Liver (tissue), 9 donors: Measurements from ENCODE around the gene ITGA2. TPM values are rescaled to one million over a fixed set of nuclear protein-coding genes. Genes with fewer than 3 reads are reported as not detected.

Experiments
- DNase-seq: peaks from one replicate; pipeline ENCODE4 v3.0.0-alpha.2; 2017; ENCODE audit warnings: low spot score
- H3K27ac ChIP-seq, 2 donors: one replicate each; pipeline ENCODE4 v1.7.0; 2013; ENCODE audit warnings: inconsistent platforms in 2 of 2, low read length in 2 of 2, control low read depth in 1 of 2, low read depth in 1 of 2, mild to moderate bottlenecking in 1 of 2
- H3K27me3 ChIP-seq, 4 donors: one replicate each; pipeline versions ENCODE4 v1.6.1 to v1.7.0; 2013; ENCODE audit warnings: low read length in 3 of 4, inconsistent platforms in 1 of 4, mild to moderate bottlenecking in 1 of 4, moderate library complexity in 1 of 4; ENCODE audit not compliant: control insufficient read depth in 4 of 4, insufficient read depth in 4 of 4
- H3K36me3 ChIP-seq, 4 donors: one replicate each; pipeline versions ENCODE4 v1.6.1 to v1.7.0; 2013; ENCODE audit warnings: low read length in 3 of 4, mild to moderate bottlenecking in 3 of 4, low read depth in 1 of 4, moderate library complexity in 1 of 4; ENCODE audit not compliant: control insufficient read depth in 4 of 4, insufficient read depth in 3 of 4
- H3K4me1 ChIP-seq, 4 donors: one replicate each; pipeline versions ENCODE4 v1.6.1 to v1.7.0; 2013; ENCODE audit warnings: low read length in 3 of 4, mild to moderate bottlenecking in 3 of 4, moderate library complexity in 1 of 4; ENCODE audit not compliant: control insufficient read depth in 4 of 4, insufficient read depth in 4 of 4
- H3K4me3 ChIP-seq, 3 donors: one replicate each; pipeline versions ENCODE4 v1.6.1 to v1.7.0; 2013; ENCODE audit warnings: low read length in 3 of 3, control low read depth in 1 of 3, low read depth in 1 of 3, mild to moderate bottlenecking in 1 of 3
- H3K9ac ChIP-seq, 2 donors: one replicate each; pipeline ENCODE4 v1.7.0; 2013; ENCODE audit warnings: low read length in 2 of 2, mild to moderate bottlenecking in 2 of 2, moderate library complexity in 2 of 2, control low read depth in 1 of 2, low read depth in 1 of 2
- H3K9me3 ChIP-seq, 4 donors: one replicate each; pipeline versions ENCODE4 v1.6.1 to v1.7.0; 2013; ENCODE audit warnings: low read length in 3 of 4; ENCODE audit not compliant: control insufficient read depth in 4 of 4
- ATF3 ChIP-seq: IDR thresholded peaks from 2 replicates; pipeline ENCODE4 v1.6.1; 2016; ENCODE audit warnings: antibody characterized with exemption
- CTCF ChIP-seq: fragments of 150-350 bp; IDR thresholded peaks from 2 replicates; pipeline ENCODE4 v1.5.1; 2017; ENCODE audit warnings: improper control_type of control experiment, low read depth, low read length; ENCODE audit not compliant: missing input control
- EGR1 ChIP-seq, 2 donors: IDR thresholded peaks; 2 replicates each; pipeline ENCODE4 v1.6.1; 2016 to 2018; ENCODE audit warnings: antibody characterized with exemption in 2 of 2, low read depth in 2 of 2
- FOXA1 ChIP-seq: IDR thresholded peaks from 2 replicates; pipeline ENCODE4 v1.6.1; 2016; ENCODE audit warnings: antibody characterized with exemption
- FOXA2 ChIP-seq: IDR thresholded peaks from 2 replicates; pipeline ENCODE4 v1.6.1; 2016; ENCODE audit warnings: antibody characterized with exemption
- GABPA ChIP-seq, 2 donors: IDR thresholded peaks in 1 of 2; conservative IDR thresholded peaks in 1 of 2; 2 replicates each; pipeline ENCODE4 v1.6.1; 2016; ENCODE audit warnings: antibody characterized with exemption in 2 of 2, mild to moderate bottlenecking in 1 of 2, moderate library complexity in 1 of 2
- HNF4A ChIP-seq, 2 donors: conservative IDR thresholded peaks; 2 replicates each; pipeline ENCODE4 v1.6.1; 2016; ENCODE audit warnings: antibody characterized with exemption in 2 of 2, mild to moderate bottlenecking in 2 of 2
- HNF4G ChIP-seq: IDR thresholded peaks from 2 replicates; pipeline ENCODE4 v1.6.1; 2016; ENCODE audit warnings: antibody characterized with exemption
- JUND ChIP-seq, 2 donors: IDR thresholded peaks; 2 replicates each; pipeline ENCODE4 v1.6.1; 2016; ENCODE audit warnings: antibody characterized with exemption in 2 of 2
- NR2F2 ChIP-seq: IDR thresholded peaks from 2 replicates; pipeline ENCODE4 v1.6.1; 2016; ENCODE audit warnings: antibody characterized with exemption
- RAD21 ChIP-seq, 2 donors: IDR thresholded peaks; 2 replicates each; pipeline ENCODE4 v1.6.1; 2016; ENCODE audit warnings: antibody characterized with exemption in 2 of 2, mild to moderate bottlenecking in 2 of 2
- REST ChIP-seq: IDR thresholded peaks from 2 replicates; pipeline ENCODE4 v1.6.1; 2016; ENCODE audit warnings: antibody characterized with exemption, mild to moderate bottlenecking
- RXRA ChIP-seq, 2 donors: IDR thresholded peaks; 2 replicates each; pipeline ENCODE4 v1.6.1; 2017 to 2018; ENCODE audit warnings: antibody characterized with exemption in 2 of 2, mild to moderate bottlenecking in 1 of 2
- SP1 ChIP-seq: IDR thresholded peaks from 2 replicates; pipeline ENCODE4 v1.6.1; 2018; ENCODE audit warnings: antibody characterized with exemption, mild to moderate bottlenecking
- TAF1 ChIP-seq: conservative IDR thresholded peaks from 2 replicates; pipeline ENCODE4 v1.6.1; 2016; ENCODE audit warnings: antibody characterized with exemption, mild to moderate bottlenecking
- YY1 ChIP-seq: IDR thresholded peaks from 2 replicates; pipeline ENCODE4 v1.6.1; 2016; ENCODE audit warnings: antibody characterized with exemption, mild to moderate bottlenecking
- WGBS: extraction: QIAGEN DNeasy Blood & Tissue Kit; methylation state at CpG from one replicate; pipeline ENCODE4 v1.1.7; 2013; 5-methylcytosine and 5-hydroxymethylcytosine counted together
- polyA plus RNA-seq, 2 donors: library from polyadenylated mRNA; stranded (reverse) in 1 of 2; unstranded in 1 of 2; fragments of 200-250 nt in 1 of 2; fragments of >200 nt in 1 of 2; fragmentation: Nextera tagmentation in 1 of 2; extraction: Ambion mirVana in 1 of 2; gene quantifications; one replicate each; pipeline versions ENCODE4 v1.2.1 to v1.2.3, GENCODE V29; 2013 to 2015
- total RNA-seq, 2 donors: library from RNA; depleted of rRNA; stranded (reverse); fragments of >200 nt; gene quantifications; one replicate each; pipeline ENCODE4 v1.2.3, GENCODE V29; 2014
- TF ChIP-seq, protein P1 (sequence below): IDR thresholded peaks from 2 replicates; pipeline ENCODE4 v1.6.1; 2016; ENCODE audit warnings: antibody characterized with exemption
- TF ChIP-seq, protein P2 (sequence below): IDR thresholded peaks from 2 replicates; pipeline ENCODE4 v1.6.1; 2016; ENCODE audit warnings: antibody characterized with exemption
- donor health status: healthy.
- donor health status: healthy.
- donor health status: healthy.
- donor health status: healthy.
- donor health status: healthy.

ITGA2 gene
- total and polyA plus RNA-seq, 4 donors = 0.12 to 0.61 (median 0.33) TPM

- WGBS = 89% methylated on average over 2 of the region's 2 CpGs
- no peak for DNase-seq
- Histone ChIP-seq H3K9ac (no peak overlapping the region), H3K9me3 (no peaks in the 10 kb centered on the region), H3K27me3 (peaks cover 0 to 2% (median 0%) of the 10 kb centered on the region in 4 donors), H3K4me3 (no peak overlapping the region), H3K27ac (no peak overlapping the region), H3K4me1 (no peaks in the 10 kb centered on the region), H3K36me3 (no peaks in the 10 kb centered on the region)
- TF ChIP-seq YY1 (no peak), GABPA (IDR thresholded peaks at IDR 0.05 in 1 of 2, conservative IDR thresholded peaks at IDR 0.05 in 1 of 2) (no peak), HNF4A (conservative IDR thresholded peaks at IDR 0.05) (no peak), FOXA1 (no peak), FOXA2 (no peak), EGR1 (IDR thresholded peaks at IDR 0.05; ENCODE audit: low read depth in 2 of 2) (no peak), ATF3 (no peak), SP1 (no peak), REST (no peak), CTCF (no peak), TAF1 (no peak), HNF4G (no peak), JUND (IDR thresholded peaks at IDR 0.05) (no peak), NR2F2 (no peak), RAD21 (IDR thresholded peaks at IDR 0.05) (no peak), RXRA (IDR thresholded peaks at IDR 0.05) (no peak)
- TF ChIP-seq, protein P1, sequence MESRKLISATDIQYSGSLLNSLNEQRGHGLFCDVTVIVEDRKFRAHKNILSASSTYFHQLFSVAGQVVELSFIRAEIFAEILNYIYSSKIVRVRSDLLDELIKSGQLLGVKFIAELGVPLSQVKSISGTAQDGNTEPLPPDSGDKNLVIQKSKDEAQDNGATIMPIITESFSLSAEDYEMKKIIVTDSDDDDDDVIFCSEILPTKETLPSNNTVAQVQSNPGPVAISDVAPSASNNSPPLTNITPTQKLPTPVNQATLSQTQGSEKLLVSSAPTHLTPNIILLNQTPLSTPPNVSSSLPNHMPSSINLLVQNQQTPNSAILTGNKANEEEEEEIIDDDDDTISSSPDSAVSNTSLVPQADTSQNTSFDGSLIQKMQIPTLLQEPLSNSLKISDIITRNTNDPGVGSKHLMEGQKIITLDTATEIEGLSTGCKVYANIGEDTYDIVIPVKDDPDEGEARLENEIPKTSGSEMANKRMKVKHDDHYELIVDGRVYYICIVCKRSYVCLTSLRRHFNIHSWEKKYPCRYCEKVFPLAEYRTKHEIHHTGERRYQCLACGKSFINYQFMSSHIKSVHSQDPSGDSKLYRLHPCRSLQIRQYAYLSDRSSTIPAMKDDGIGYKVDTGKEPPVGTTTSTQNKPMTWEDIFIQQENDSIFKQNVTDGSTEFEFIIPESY = no peak
- TF ChIP-seq, protein P2, sequence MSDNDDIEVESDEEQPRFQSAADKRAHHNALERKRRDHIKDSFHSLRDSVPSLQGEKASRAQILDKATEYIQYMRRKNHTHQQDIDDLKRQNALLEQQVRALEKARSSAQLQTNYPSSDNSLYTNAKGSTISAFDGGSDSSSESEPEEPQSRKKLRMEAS = no peak
Observed at GRCh38 chr5:53048248-53048647, 59.1 kb downstream of the ITGA2 start.
